Activated CD4-positive, alpha-beta T cell treated with anti-CD3 and anti-CD28 coated beads, Interleukin-2, amount 10 ng/mL, durations not matched to agents 7 days and 5 days (primary cell): ENCODE measurements around the gene E2F1. TPM values are rescaled to one million over a fixed set of nuclear protein-coding genes. Genes with fewer than 3 reads are reported as not detected.

Experiments
- CTCF ChIA-PET: fragments of 350-600 bp; sonication (Branson Sonifier 250); formaldehyde crosslinking; loops from one replicate; lab custom pipeline; 2021; ENCODE audit warnings: antibody characterized with exemption; lab: Charles Lee
- POLR2A ChIA-PET: fragments of 350-600 bp; sonication (Branson Sonifier 250); formaldehyde crosslinking; loops from one replicate; lab custom pipeline; 2021; ENCODE audit warnings: antibody characterized with exemption; lab: Charles Lee
- DNase-seq: peaks from one replicate; pipeline ENCODE4 v3.0.0-alpha.2; 2020
- H3K27ac Mint-ChIP-seq: one replicate; pipeline ENCODE4 v1.8.0; 2021; ENCODE audit warnings: mild to moderate bottlenecking, moderate library complexity, mixed read lengths
- H3K27me3 Mint-ChIP-seq: one replicate; pipeline ENCODE4 v1.8.0; 2021; ENCODE audit warnings: mixed read lengths
- H3K36me3 Mint-ChIP-seq: one replicate; pipeline ENCODE4 v1.8.0; 2021; ENCODE audit warnings: low read depth, mixed read lengths
- H3K4me1 Mint-ChIP-seq: one replicate; pipeline ENCODE4 v1.8.0; 2021; ENCODE audit warnings: mixed read lengths
- H3K4me3 Mint-ChIP-seq: one replicate; pipeline ENCODE4 v1.8.0; 2021; ENCODE audit warnings: mild to moderate bottlenecking, moderate library complexity, mixed read lengths
- H3K9me3 Mint-ChIP-seq: one replicate; pipeline ENCODE4 v1.8.0; 2021; ENCODE audit warnings: mixed read lengths
- total RNA-seq, 2 experiments: library from RNA; stranded (reverse); gene quantifications; one replicate each; pipeline ENCODE4 v1.2.3, GENCODE V29; 2021

Gene E2F1
- total RNA-seq, 2 experiments from 2014 or later = 64.9 to 69.8 TPM

DNA sequence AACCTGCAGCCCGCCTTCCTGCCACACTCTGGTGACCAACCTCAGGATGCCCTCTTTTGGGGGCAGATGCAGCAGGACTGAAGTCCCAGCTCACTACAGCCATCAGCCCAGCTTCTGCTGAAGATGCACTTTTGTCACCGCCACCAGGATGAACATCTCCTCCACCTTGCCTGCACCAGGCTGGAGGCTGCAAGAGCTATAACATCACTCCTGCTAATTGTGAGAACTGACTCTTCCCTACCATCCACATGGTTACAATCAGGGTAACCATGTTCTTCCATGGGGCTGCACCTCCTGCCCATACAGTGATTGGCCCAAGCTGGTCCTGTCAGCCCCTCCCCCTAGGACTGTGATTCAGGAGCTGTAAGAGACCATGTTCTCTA, 21.4 kb downstream of the E2F1 start:
- Mint-ChIP-seq H3K4me1 (peaks cover 55% of the 10 kb centered on the region), H3K4me3 (peak overlapping the region; percentile 76), H3K36me3 (peaks cover 15% of the 10 kb centered on the region), H3K9me3 (no peaks in the 10 kb centered on the region), H3K27me3 (no peaks in the 10 kb centered on the region), H3K27ac (peak overlapping the region; percentile 94)
- ChIA-PET CTCF (interaction anchor here (0.6 to 6.9 kb wide), 6 partner anchors 10 to 216 kb away, joined by 3 to 115 read pairs (median 3); partner anchors contain the start of gene E2F1), POLR2A (interaction anchor here (0.7 kb wide), 1 partner anchor 55 kb away, joined by 4 read pairs; the partner anchor contains the start of gene PXMP4)
- no peak for DNase-seq

GRCh38 chr20:33664085-33664761, 22.0 kb downstream of the E2F1 start:
- Mint-ChIP-seq H3K27ac (peak overlapping the region; percentile 94), H3K27me3 (no peaks in the 10 kb centered on the region), H3K4me3 (peak overlapping the region; percentile 76), H3K4me1 (peaks cover 54% of the 10 kb centered on the region), H3K36me3 (peaks cover 15% of the 10 kb centered on the region), H3K9me3 (no peaks in the 10 kb centered on the region)
- ChIA-PET CTCF (interaction anchor here (0.6 to 6.9 kb wide), 8 partner anchors 11 to 219 kb away, joined by 3 to 115 read pairs (median 3); partner anchors contain the start of gene E2F1), POLR2A (interaction anchor here (0.7 to 1.2 kb wide), 3 partner anchors 21 to 68 kb away, joined by 3 to 4 read pairs (median 3); partner anchors contain the start of genes PXMP4 and ZNF341)
- DNase-seq = no peak

GRCh38 chr20:33663161-33664084, 22.8 kb downstream of the E2F1 start:
- ChIA-PET POLR2A (interaction anchor here (0.6 to 1.2 kb wide), 3 partner anchors 22 to 81 kb away, joined by 3 read pairs; partner anchors contain the start of gene ZNF341), CTCF (interaction anchor here (0.6 to 6.9 kb wide), 6 partner anchors 10 to 1244 kb away, joined by 3 to 115 read pairs (median 4); no protein-coding TSS in a partner anchor)
- Mint-ChIP-seq H3K9me3 (no peaks in the 10 kb centered on the region), H3K36me3 (peaks cover 12% of the 10 kb centered on the region), H3K4me3 (peak overlapping the region; percentile 76), H3K4me1 (peaks cover 46% of the 10 kb centered on the region), H3K27ac (peak overlapping the region; percentile 94), H3K27me3 (no peaks in the 10 kb centered on the region)
- peak; percentile 88 for DNase-seq

- no peak for DNase-seq
- Mint-ChIP-seq H3K27ac (peak within 1 kb of the TSS; percentile 91), H3K27me3 (no peaks in the 10 kb centered on the region), H3K4me3 (peak within 1 kb of the TSS; percentile 76), H3K4me1 (peaks cover 41% of the 10 kb centered on the region), H3K9me3 (no peaks in the 10 kb centered on the region), H3K36me3 (peaks cover 10% of the 10 kb centered on the region)
- CTCF ChIA-PET = interaction anchor here (0.6 to 1.7 kb wide), 2 partner anchors 8 to 53 kb away, joined by 3 to 5 read pairs; no protein-coding TSS in a partner anchor
- POLR2A ChIA-PET = no interaction called here
Measured at GRCh38 chr20:33662172-33662571, 24.0 kb downstream of the E2F1 start, which contains the start of gene C20orf144. C20orf144 (plus strand) TSS chr20:33662327; CDS start chr20:33662346, 19 bp downstream.

GRCh38 chr20:33660685-33661058, 25.5 kb downstream of the E2F1 start:
- CTCF ChIA-PET = interaction anchor here (0.8 kb wide), 1 partner anchor 134 kb away, joined by 3 read pairs; no protein-coding TSS in a partner anchor
- no peak overlapping the region for H3K4me3 Mint-ChIP-seq
- H3K27ac Mint-ChIP-seq = no peak overlapping the region
- H3K27me3 Mint-ChIP-seq = no peaks in the 10 kb centered on the region
- DNase-seq = no peak
- POLR2A ChIA-PET = no interaction called here
- H3K9me3 Mint-ChIP-seq = no peaks in the 10 kb centered on the region
- H3K36me3 Mint-ChIP-seq = peaks cover 6% of the 10 kb centered on the region
- H3K4me1 Mint-ChIP-seq = peaks cover 30% of the 10 kb centered on the region

GRCh38 chr20:33660035-33660684, 26.0 kb downstream of the E2F1 start:
- ChIA-PET CTCF (interaction anchor here (0.8 kb wide), 1 partner anchor 134 kb away, joined by 3 read pairs; no protein-coding TSS in a partner anchor), POLR2A (no interaction called here)
- Mint-ChIP-seq H3K9me3 (no peaks in the 10 kb centered on the region), H3K27ac (no peak overlapping the region), H3K27me3 (no peaks in the 10 kb centered on the region), H3K4me3 (no peak overlapping the region), H3K36me3 (peaks cover 6% of the 10 kb centered on the region), H3K4me1 (peaks cover 25% of the 10 kb centered on the region)
- DNase-seq = no peak

DNA sequence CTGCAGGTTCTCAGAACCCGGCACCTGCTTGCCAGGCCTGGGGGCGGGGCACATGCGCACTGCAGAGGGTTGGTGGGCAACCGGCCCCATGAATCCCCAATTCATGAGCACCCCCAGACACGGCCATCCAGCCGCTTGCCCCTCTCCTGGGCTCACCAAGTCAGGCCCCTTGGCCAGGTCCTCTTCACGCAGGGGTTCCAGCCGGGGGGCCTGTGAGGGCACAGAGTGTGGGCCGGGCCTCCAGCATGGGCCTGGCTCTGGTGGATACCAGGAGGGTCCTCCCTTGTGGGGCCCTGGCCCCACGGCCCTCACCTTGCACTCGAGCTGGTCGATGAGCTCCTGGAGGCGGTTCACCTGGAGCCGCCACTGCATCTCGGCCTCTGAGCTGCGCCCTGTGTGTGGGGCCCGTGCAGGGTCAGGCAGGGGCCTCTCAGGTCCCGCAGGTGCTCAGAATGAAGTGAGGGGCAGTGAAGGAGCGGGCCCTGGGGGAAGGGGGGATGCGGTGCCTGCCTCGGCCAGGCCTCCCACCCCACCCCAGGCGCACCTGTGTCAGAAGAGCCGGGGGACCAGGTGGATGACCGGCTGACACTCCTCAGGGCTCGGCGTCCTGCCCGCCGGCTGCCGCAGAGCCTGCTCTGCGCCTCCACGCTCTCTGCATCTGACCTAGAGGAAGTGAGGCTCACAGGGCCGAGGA, 26.7 kb downstream of the E2F1 start:
- Mint-ChIP-seq H3K9me3 (no peaks in the 10 kb centered on the region), H3K4me1 (peaks cover 19% of the 10 kb centered on the region), H3K4me3 (no peak overlapping the region), H3K27me3 (no peaks in the 10 kb centered on the region), H3K36me3 (peaks cover 4% of the 10 kb centered on the region), H3K27ac (no peak overlapping the region)
- POLR2A ChIA-PET = no interaction called here
- CTCF ChIA-PET = interaction anchor here (2.2 kb wide), 1 partner anchor 8 kb away, joined by 9 read pairs; no protein-coding TSS in a partner anchor
- DNase-seq = no peak

DNA sequence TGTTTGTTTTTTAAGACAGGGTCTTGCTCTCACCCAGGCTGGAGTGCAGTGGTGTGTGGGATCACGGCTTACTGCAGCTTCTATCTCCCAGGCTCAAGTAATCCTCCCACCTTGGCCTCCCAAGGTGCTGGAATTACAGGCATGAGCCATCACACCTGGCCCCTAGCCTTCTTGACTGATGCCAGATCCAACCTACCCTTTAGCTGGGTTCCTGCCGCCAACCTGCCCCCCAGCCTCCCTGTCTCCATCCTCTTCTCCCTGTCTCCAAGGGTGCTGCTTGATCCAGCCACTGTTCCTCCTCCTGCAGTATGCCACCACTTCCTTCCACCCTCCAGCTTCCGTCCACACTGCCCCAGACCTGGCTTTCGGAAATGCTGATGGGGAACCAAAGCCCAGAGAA, 27.3 kb downstream of the E2F1 start:
- peaks cover 4% of the 10 kb centered on the region for H3K36me3 Mint-ChIP-seq
- no peaks in the 10 kb centered on the region for H3K9me3 Mint-ChIP-seq
- H3K27me3 Mint-ChIP-seq = no peaks in the 10 kb centered on the region
- H3K4me1 Mint-ChIP-seq = peaks cover 13% of the 10 kb centered on the region
- ChIA-PET POLR2A (no interaction called here), CTCF (interaction anchor here (2.2 kb wide), 1 partner anchor 9 kb away, joined by 9 read pairs; no protein-coding TSS in a partner anchor)
- no peak overlapping the region for H3K4me3 Mint-ChIP-seq
- DNase-seq = no peak
- peak overlapping the region; percentile 36 for H3K27ac Mint-ChIP-seq

DNA sequence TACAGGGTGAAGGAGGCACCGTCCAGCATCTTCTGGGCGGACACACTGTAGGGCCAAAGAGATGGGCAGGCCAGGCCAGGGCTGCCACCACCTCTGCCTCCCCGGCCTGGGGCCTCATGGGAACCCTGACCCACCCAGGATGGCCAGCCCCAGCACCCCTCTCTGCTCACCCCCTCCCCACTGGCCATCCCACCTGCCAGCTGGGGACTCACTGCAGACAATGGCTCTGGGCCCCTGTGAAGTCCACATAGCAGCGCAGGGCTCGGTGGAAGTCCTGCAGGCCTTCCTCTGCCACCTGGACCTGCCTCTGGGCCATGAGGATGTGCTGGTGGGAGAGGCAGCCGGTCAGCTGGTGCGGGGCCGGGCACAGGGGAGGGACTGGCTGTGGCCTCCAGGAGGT, 27.7 kb downstream of the E2F1 start:
- Mint-ChIP-seq H3K27ac (no peak overlapping the region), H3K9me3 (no peaks in the 10 kb centered on the region), H3K4me3 (no peak overlapping the region), H3K4me1 (peaks cover 11% of the 10 kb centered on the region), H3K36me3 (peaks cover 4% of the 10 kb centered on the region), H3K27me3 (no peaks in the 10 kb centered on the region)
- no peak for DNase-seq
- POLR2A ChIA-PET = no interaction called here
- CTCF ChIA-PET = interaction anchor here (0.6 to 2.2 kb wide), 2 partner anchors 9 to 84 kb away, joined by 4 to 9 read pairs; no protein-coding TSS in a partner anchor

DNA sequence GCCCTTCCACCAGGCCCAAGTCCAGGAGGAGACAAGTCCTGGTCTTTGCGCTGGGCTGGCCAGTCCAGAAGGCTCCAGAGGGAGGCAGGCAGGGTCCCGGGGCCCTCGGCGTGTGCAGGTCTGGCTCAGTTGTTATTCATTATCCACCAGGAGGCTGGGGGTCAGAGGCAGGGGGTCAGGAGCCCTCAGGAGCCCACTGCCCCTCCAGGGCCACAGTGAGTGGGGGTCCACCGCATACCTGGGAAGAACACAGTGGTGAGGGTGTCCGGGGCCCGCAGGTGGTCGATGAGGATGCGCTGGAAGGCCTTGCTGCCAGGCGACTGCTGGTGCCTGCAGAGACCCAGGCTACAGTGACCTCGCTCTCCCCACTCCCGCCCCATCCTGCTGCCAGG, 28.5 kb downstream of the E2F1 start:
- peaks cover 12% of the 10 kb centered on the region for H3K4me1 Mint-ChIP-seq
- no peak for DNase-seq
- no peak overlapping the region for H3K4me3 Mint-ChIP-seq
- H3K27me3 Mint-ChIP-seq = no peaks in the 10 kb centered on the region
- CTCF ChIA-PET = interaction anchor here (0.6 to 2.2 kb wide), 2 partner anchors 10 to 1438 kb away, joined by 4 to 9 read pairs; no protein-coding TSS in a partner anchor
- no peaks in the 10 kb centered on the region for H3K9me3 Mint-ChIP-seq
- POLR2A ChIA-PET = no interaction called here
- no peak overlapping the region for H3K27ac Mint-ChIP-seq
- peaks cover 4% of the 10 kb centered on the region for H3K36me3 Mint-ChIP-seq
